SK-N-DZ (cell line): ENCODE data around the gene RNF166.

ENCODE experiments used
- DNase-seq: peaks from one replicate; pipeline ENCODE4 v3.0.0-alpha.2; 2015; ENCODE audit warnings: low spot score

The RNF166 gene

DNA sequence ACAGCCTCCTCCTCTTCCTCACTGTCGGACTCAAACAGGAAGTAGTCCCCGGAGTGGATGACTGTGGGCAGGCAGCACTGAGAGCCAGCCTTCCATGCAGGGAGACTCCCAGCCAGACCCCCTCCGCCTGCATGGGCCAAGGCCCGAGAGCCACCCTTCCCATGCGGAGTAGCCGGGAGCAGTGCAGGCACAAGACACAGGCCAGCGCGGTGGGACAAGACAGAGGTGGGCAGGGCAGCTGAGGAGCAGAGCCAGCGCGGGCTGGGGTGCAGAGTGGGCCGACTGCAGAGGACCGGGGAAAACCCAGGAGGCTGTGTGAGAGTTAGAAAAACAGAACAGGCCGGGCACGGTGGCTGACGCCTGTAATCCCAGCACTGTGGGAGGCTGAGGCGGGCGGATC, 17.7 kb upstream of the RNF166 start:
- DNase-seq: no peak

DNA sequence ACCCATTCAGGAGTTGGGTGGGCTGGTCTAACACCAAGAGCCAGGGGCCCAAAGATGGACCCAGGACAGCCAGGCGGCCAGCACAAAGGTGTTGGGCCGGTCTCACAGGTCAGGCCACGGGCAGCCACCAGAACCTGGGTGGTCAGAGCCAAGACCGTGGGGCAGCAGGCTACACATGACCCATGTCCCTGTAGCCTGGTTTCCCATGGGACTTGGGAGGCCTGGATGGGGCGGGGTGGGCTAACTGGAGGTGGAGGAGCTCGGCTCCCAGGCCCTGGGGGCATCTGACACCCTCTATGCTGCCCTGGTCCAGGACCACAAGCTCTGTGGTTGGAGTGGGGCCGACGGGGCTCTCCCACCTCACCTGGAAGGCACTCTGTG, 17.3 kb upstream of the RNF166 start:
- no peak for DNase-seq

DNA sequence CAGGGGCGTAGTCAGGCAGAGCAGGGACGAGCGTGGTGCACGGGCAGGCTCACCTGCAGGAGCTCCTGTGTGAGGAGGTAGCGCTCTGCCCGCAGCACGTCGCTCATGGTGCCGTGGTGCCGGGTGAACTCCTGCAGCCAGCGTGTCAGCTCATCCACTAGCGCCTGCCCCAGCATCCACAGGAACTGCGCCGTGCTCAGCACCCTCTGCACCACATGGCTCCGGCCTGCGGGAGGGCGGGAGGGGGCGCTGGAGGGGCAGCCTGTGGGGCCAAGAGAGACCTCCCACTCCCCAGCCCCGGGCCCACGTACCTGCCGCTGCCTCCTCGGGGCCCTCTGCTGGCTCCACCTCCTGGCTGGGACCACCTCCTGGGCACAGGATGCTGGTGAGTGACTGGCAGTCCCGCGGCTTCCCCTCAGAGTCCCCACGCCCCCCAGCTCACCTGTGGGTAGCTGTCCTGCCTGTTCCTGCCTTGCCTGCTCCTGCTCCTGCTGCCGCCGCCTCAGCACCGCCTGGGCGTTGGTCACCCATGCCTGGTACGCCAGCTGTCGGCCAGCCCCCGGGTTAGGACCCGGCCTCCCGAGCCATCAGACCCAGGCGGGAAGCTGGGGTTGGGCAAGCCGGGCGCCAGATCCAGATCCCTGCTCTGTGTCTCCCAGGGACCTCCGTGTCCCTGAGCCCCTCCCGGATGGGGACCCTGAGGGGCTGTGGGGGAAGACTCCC, 16.7 kb upstream of the RNF166 start:
- no peak for DNase-seq

DNA sequence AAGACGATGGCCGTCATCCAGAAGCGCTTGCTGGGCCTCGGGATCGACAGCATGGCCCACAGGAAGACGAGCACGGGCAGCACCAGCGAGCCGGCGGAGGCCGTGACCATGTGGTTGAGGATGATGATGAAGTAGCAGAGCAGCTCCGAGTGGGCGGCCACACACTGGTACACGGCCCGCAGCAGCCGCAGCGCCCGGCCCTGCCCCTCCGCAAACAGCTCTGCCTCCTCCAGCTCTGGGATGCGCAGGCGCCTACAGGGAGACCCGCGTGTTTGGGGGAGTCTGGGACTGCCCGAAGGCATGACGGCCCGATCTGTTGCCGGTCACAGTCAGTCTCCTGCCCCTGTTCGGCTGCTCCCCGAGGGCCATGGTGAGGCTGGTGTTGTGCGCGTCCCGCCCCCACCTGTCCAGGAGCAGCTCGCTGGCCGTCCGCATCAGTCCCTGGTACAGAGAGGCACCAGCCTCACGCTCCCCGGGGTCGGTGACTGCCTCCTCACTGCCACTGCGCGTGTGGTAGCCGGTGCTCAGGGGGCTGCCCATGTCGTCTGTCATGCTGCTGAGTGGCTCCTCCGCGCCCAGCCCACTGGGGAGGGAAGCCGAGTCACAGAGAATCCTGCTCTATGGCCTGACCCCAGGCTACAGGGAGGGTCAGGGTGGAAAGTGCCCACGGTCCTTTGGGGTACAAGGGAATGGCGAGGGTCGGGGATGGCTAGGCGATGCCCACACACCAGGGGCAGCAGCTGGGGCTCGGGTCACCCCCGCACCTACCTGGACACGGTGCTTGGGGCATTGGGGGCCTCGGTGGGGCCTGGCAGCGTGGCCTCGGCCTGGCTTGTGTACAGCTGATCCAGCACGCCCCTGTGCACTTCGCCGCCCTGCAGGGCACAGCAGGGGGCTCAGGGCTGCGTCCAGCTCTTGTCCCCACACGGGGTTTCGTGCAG, 15.9 kb upstream of the RNF166 start:
- DNase-seq: no peak

DNA sequence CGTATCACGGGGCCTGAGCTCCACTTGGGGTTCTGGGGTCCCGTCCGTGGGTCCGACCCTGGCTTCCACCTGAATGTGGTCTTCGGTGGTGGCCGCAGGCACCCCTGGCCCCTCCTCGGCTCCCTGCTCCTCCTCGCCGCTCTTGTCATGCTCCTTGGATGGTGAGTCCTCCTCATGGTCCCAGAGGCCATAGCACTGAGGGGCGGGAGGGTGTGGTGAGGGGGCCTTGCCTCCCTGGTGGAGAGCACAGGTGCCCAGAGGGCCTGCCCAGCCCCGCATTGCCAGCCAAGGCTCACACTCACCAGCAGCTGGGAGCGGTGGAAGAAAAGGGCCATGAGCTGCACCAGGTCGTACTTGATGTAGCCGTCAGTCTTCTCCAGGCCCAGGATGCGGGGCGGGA, 15.0 kb upstream of the RNF166 start:
- no peak for DNase-seq

DNA sequence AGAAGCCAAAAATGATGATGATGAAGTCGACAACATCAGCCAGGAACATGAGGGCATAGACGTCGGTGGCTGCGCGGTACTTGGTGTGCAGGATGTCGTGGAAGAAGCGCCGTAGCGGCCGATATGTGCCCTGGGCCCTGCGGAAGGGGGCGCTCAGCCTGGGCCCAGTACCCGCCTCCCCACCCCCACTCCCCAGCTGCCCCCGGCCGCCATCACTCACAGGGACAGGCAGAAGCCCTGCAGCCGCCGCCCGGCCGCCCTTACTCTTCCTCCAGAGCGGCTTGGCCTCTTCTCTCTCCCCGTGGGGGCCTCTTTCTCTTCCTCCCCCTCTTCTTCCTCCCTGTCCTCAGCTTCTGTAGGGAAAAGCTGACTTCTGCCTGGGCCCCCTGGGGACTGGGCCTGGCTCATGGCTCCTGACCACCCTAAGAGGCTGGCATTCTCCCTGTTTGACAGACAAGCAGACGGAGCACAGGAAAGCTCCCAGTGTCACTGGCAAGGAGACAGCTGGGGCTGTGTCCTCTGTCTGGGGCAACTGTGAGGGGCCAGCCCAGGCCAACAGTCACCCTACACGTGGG, 14.3 kb upstream of the RNF166 start:
- no peak for DNase-seq

DNA sequence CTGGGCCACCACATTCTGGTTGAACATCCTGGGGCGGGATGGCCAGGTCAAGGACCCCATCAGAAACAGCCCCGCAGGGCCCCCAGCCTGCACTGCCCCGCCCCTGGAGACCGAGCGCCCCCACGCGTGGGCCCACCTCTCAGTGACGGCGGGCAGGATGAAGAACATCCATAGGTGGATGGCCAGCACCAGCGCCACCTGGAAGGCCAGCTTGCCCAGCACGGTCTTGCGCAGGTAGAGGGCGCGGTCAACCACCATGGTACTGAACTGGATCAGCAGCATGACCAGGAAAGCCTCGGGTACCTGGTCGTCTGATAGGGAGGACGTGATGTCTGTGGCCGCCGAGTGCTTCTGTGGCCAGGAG, 13.7 kb upstream of the RNF166 start:
- DNase-seq: no peak

DNA sequence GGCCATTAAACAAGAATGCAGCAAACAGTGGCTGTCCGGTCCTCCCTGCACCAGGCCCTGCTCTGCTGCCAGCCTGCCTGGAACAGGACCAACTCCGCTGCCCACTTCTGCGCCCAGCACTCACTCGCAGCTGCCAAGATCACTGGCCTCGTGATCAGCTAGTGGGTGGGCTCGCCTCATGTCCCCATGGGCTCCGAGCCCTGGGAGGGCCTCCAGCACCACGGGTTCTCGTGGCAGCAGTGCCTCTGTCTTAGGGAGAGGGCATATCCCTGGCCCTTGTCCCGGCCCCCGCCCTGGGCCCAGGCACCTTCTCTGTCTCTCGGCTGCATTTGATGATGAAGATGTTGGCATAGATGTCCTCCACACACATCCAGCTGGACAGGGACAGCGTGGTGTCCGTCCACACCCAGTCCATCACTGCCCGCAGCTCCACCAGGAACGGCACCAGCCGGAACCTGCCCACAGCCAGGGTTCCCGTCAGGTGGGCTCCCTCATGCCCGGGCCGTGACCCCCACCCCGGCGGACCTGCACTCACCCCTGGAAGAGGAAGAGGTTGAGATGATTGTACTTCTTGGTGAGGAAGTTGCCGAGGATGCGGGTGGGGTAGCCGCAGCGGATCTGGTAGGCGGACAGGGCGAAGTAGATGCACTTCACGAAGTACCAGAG, 13.2 kb upstream of the RNF166 start:
- no peak for DNase-seq

DNA sequence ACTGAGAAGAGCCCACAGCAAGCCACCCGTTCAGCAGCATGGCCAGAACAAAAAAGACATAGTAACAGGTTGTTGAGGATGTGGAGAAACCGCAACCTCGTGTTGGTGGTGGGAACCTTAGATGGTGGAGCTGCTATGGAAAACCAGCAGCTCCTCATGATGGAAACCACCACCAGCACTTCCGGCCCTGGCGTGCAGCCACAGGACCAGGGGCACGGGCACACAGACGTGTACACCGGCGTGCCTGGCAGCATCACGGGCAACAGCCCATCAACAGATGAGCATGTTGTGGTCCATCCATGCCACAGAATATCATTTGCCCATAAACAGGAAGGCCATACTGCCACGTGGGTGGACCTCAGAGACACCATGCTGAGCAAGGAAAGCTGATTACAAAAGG, 12.0 kb upstream of the RNF166 start:
- DNase-seq: no peak

DNA sequence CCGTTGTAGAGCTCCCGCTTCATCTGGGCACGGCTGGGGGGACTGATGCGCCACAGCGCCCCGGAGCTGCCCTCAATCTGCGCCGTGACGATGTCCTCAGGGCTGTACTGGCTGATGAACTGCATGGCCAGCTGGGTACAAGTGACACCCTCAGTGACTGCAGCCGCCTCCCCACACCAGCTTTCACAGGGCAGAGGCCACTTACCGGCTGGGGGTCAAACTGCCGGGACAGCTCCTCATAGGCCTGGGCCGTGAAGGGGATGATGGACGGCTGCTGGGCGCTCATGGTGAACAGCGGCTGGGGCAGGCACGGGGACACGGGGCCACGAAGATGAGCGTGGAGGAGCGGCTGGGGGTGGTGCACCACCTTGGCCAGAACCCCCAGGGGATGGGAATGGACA, 10.4 kb upstream of the RNF166 start:
- no peak for DNase-seq

DNA sequence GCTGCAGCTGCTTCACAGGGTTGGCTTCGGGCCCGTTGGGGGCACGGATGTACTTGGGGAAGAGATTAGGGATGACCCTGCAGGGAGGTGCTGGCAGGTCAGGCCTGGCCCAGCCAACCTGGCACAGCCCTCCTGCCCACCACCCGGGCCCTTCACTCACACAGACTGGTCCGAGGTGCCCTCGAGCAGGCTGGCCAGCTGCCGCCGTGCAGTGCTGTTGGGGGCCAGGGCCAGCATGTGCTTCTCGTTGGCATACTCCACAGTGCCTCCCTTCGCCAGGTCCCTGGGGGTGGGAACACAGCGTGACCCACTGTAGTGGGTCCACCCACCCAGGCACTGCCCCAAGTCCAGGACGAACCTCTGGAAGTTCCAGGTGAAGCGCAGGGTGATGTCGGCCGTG, 10.0 kb upstream of the RNF166 start:
- no peak for DNase-seq

DNA sequence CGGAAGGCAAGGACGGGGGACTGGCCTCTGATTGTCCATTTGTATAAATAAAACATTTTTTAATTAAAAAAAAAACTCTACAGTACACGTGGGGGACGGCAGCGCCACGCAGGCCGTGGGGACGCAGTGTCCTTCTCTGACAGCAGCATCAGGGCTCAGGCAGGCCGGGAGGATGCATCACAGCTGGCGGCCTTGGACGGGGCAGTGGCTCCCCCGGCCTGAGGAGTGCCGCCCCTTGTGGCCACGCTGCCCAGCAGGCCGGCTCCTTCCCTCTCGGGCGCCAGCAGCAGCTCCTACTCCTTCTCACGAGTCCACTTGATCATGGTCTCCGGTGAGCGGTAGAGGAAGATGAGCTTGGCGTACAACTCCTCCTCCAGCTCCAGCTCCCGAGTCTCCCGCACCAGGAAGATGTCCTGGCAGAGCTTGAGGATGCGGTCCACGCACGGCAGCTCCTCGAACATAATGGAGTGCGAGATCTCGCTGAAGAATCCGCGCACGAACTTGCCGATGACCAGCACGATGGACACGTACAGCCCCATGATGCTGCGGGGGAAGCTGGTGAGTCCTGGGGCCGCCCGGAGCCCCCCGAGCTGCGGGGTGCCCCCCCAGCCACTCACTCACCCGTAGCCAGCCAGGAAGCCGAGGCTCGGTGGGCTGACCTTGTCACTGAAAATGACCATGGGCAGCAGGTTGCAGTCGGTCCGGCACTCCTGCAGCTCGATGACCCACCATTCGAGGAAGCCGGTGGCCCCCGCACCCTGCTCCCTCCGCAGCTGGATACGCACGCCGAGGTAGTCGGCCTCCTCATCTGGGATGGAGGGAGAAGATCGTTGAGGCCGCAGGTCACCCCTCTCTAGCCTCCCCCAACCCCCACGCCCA, 9.3 kb upstream of the RNF166 start:
- DNase-seq: no peak

DNA sequence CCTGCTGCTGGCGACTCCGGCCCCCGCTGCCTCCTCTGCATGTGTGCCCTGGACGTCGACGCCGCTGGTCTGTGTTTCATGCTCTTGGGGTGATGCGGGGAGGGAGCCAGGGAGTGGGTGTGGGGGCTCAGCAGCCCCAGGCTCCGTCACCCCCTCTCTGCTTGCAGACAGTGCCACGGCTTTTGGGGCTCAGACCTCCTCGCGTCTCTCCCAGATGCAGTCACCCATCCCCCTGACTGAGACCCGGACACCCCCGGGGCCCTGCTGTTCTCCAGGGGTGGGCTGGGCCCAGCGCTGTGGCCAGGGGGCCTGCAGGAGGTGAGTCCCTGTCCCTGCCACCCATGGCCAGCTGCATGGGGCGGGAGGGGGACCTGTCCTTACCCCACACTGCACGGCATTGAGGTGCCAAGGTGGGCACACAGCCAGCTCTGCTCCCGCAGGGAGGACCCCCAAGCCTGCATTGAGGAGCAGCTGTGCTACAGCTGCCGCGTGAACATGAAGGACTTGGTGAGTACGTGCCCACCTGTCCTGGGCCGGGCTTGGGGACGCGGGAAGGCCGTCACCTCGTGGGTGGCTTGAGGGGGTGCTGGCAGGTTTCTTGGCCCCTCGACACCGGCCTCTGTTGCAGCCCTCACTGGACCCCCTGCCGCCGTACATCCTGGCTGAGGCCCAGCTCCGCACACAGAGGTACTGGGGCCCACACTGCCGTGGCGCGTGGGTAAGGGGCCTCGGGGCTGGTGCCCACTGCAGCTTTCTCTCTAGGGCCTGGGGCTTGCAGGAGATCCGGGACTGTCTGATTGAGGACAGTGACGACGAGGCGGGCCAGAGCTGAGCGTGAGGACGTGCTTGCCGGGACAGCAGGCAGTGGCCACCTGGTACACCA, 8.5 kb upstream of the RNF166 start:
- DNase-seq: no peak

DNA sequence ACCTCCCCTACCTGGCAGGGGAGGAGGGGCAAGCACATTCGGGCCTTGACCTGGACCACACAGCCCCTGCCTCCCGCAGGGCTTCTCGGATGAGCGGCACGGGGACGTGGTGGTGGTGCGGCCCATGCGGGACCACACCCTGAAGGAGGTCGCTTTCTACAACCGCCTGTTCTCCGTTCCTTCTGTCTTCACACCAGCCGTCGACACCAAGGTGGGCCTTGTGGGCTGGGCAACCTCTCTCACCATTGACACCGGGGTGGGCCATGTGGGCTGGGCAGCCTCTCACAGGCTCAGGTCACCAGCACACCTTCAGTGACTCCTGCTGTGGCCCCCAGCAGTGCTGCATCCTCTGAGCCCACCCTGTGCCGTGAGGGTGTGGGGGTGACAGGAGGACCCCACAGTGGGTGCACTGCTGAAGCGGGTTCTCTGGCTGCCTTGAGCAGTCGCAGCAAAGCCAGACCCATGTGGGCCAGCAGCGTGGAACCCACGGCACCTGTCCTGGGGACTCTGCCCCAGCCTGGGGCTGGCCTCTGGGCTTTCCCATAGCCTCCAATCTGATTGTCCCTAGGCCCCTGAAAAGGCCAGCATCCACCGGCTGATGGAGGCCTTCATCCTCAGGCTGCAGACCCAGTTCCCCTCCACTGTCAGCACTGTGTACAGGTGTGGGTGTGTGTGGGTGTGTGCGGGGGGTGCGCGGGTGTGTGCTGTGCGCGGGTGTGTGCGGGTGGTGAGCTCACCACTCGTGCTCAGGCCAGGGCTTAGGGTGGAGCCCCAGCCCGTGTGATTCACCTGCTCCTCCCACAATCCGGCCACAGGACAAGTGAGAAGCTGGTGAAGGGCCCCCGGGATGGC, 7.6 kb upstream of the RNF166 start:
- no peak for DNase-seq

DNA sequence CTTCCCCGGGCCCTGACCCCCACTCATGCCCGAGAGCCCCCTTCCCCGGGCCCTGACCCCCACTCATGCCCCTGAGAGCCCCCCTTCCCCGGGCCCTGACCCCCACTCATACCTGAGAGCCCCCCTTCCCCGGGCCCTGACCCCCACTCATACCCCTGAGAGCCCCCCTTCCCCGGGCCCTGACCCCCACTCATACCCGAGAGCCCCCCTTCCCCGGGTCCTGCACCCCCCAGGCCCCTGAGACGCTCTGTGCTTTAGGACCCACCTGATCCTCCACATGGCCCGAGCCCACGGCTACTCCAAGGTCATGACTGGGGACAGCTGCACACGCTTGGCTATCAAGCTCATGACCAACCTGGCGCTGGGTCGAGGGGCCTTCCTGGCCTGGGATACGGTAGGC, 6.8 kb upstream of the RNF166 start:
- no peak for DNase-seq

DNA sequence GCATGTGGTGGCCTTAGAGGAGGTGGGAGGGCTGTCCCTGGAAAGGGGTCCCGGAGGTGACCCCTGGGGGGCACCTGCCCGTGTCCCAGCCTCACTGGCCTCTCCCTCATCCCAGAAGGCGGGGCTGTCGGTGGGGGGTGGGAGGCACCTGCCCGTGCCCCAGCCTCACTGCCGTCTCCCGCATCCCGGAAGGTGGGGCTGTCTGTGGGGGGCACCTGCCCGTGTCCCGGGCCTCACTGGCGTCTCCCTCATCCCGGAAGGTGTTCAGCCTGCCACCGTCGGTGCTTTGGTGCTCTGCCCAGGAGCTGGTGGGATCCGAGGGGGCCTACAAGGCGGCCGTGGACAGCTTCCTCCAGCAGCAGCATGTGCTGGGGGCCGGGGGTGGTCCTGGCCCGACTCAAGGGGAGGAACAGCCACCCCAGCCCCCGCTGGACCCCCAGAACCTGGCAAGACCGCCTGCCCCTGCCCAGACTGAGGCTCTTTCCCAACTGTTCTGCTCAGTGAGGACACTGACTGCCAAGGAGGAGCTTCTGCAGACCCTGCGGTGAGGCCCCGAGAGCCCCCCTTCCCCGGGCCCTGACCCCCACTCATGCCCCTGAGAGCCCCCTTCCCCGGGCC, 6.3 kb upstream of the RNF166 start:
- DNase-seq: no peak

DNA sequence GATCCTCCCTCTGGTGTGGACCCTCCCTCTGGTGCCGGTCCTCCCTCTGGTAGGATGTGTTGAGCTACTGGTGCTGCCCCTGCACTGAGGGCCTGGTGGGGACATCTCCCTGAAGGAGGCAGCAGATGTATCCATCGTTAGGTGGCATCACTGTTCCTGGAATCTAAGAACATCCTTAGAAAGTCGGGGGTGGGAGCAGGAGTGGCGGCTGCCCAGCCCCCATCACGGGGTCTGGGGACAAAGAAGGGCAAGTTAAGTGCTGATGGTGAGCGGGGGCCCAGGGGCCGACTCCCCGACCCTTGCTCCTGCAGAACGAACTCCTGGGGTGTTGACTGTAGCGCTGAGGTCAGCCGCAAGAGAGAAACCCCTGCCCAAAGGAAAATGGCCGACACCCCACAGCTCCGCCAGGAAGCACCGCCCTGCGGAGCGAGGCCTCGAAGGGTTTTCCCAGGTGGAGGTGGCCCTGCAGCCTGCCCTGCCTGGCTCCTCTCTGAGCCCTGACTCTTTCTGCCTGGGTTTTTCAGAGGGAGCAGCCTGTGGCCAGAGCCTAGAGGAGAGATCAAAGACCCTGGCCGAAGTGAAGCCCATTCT, 5.6 kb upstream of the RNF166 start:
- no peak for DNase-seq

DNA sequence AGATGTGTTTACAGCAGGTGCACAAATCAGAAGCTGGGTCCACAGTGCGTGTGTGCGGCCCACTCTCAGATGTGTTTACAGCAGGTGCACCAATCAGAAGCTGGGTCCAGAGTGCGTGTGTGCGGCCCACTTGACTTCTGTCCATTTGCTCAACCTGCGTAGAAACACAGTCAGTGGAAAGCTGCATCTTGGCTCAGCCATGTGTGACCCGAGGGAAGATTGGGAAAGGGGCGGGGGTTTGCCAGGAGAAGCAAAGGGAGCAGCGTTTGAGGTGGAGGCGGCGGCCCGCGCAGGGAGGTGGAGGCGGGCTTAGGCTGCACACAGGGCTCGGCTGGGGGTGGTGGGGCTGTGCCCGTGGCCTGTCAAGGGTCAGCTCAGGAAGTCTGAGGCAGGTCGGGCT, 4.3 kb upstream of the RNF166 start:
- DNase-seq: no peak
